ENCODE results near the gene THAP2. TPM values are rescaled to one million over a fixed set of nuclear protein-coding genes. Genes with fewer than 3 reads are reported as not detected.
"Not testable (repeated sequence)": the region's sequence is repeated elsewhere in the genome, so short reads cannot be mapped to it uniquely, and the experiment has no call there.

The THAP2 gene
- total RNA-seq, 1 experiment from 2014 or later, result 2.7 TPM

DNA sequence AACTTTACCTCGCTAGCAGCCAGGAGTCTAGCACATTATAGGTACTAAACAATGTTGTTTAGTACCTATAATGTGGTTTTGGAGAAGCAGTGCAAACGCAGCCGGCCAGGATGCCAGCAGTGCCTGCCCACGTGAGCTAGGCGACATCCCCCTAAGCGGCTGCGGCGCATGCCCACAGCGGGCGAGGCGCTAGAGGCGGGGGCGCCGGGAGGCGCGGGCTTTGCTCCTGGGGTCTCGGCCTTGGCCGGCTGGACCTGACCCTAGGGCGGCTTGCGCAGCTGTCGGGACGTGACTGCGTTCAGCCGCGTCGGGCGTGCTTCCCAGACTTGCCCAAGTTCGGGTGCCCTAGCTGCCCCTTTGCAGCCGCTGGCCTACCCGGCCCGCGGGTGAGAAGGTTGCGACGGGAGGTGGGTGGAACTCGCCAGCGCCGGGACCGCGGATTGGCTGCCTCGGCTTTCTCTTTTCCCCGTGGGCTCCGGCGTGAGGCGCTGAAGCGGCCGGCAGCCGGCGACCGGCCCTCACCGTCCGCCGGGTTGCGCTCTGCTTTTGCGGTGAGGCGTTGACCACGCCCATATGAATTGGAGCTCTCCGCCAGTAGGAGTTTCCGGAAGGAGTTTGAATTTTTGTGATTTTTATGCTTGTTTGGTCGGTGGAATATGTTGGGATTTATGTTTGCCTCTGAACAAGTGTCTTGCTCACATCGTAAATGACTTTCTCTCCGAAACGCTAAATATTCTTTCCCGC is 22.0 kb downstream of the THAP2 start, which contains the start of gene TMEM19:
Gene TMEM19, plus strand, starts transcription at position 169 of the 744 bp plus-strand sequence. CDS start 599 bp downstream, outside the sequence.
- BruUV-seq (replicated peaks), result no TSS peak
- TF ChIP-seq, protein P1, sequence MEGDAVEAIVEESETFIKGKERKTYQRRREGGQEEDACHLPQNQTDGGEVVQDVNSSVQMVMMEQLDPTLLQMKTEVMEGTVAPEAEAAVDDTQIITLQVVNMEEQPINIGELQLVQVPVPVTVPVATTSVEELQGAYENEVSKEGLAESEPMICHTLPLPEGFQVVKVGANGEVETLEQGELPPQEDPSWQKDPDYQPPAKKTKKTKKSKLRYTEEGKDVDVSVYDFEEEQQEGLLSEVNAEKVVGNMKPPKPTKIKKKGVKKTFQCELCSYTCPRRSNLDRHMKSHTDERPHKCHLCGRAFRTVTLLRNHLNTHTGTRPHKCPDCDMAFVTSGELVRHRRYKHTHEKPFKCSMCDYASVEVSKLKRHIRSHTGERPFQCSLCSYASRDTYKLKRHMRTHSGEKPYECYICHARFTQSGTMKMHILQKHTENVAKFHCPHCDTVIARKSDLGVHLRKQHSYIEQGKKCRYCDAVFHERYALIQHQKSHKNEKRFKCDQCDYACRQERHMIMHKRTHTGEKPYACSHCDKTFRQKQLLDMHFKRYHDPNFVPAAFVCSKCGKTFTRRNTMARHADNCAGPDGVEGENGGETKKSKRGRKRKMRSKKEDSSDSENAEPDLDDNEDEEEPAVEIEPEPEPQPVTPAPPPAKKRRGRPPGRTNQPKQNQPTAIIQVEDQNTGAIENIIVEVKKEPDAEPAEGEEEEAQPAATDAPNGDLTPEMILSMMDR (IDR thresholded peaks at IDR 0.05; ENCODE audit: insufficient read depth in 1 of 2, low read depth in 1 of 2, low read length in 1 of 2, severe bottlenecking in 1 of 2, unreplicated experiment in 1 of 2), result peak in 1 of 2 experiments; percentile 39
- no peaks in the 10 kb centered on the region for H3K4me1 Mint-ChIP-seq (ENCODE audit: low read depth, unreplicated experiment)
- Histone ChIP-seq H3K9me3 (no peaks in the 10 kb centered on the region), H3K4me1 (no peaks in the 10 kb centered on the region), H3K36me3 (ENCODE audit: control insufficient read depth, insufficient read depth, low read length) (no peaks in the 10 kb centered on the region), H3K27me3 (replicated peaks; ENCODE audit: control insufficient read depth, insufficient read depth, low read length) (no peaks in the 10 kb centered on the region), H3K4me3 (ENCODE audit: low read depth, low read length) (peak within 1 kb of the TSS; percentile 46)
- H3K4me3 Mint-ChIP-seq (ENCODE audit: unreplicated experiment), result peak within 1 kb of the TSS; percentile 97
- no peaks in the 10 kb centered on the region for H3K27me3 Mint-ChIP-seq (ENCODE audit: insufficient read depth, unreplicated experiment)
- intact Hi-C loops (cut with micrococcal nuclease; ENCODE audit: unreplicated experiment), result loop anchor here (1.0 to 2.0 kb wide), 4 partner anchors 22 to 61 kb away; partner anchors contain the start of gene THAP2
- peak within 1 kb of the TSS; percentile 93 for H3K27ac Mint-ChIP-seq (ENCODE audit: unreplicated experiment)
- no peaks in the 10 kb centered on the region for H3K36me3 Mint-ChIP-seq (ENCODE audit: insufficient read depth, unreplicated experiment)
- POLR2A ChIA-PET, result interaction anchor here (0.8 to 3.1 kb wide), 5 partner anchors 22 to 68 kb away, joined by 3 to 49 read pairs (median 9); partner anchors contain the start of genes RAB21, THAP2 and ZFC3H1
- H3K9me3 Mint-ChIP-seq (ENCODE audit: unreplicated experiment), result no peaks in the 10 kb centered on the region
- CTCF ChIA-PET, result interaction anchor here (1.0 to 4.3 kb wide), 4 partner anchors 18 to 61 kb away, joined by 4 to 49 read pairs (median 12); partner anchors contain the start of genes THAP2 and ZFC3H1
- DNase-seq, result peak; percentile 89 to 91

GRCh38 chr12:71686658-71687025 is 22.5 kb downstream of the THAP2 start:
- no peaks in the 10 kb centered on the region for H3K9me3 Mint-ChIP-seq (ENCODE audit: unreplicated experiment)
- no peaks in the 10 kb centered on the region for H3K36me3 ChIP-seq (ENCODE audit: control insufficient read depth, insufficient read depth, low read length)
- no peaks in the 10 kb centered on the region for H3K27me3 Mint-ChIP-seq (ENCODE audit: insufficient read depth, unreplicated experiment)
- no peaks in the 10 kb centered on the region for H3K27me3 ChIP-seq (replicated peaks; ENCODE audit: control insufficient read depth, insufficient read depth, low read length)
- DNase-seq, result no peak
- CTCF ChIA-PET, result interaction anchor here (1.0 to 4.3 kb wide), 4 partner anchors 17 to 60 kb away, joined by 4 to 49 read pairs (median 12); partner anchors contain the start of genes THAP2 and ZFC3H1
- intact Hi-C loops (cut with micrococcal nuclease; ENCODE audit: unreplicated experiment), result loop anchor here (1.0 to 2.0 kb wide), 4 partner anchors 22 to 61 kb away; partner anchors contain the start of gene THAP2
- POLR2A ChIA-PET, result interaction anchor here (0.8 to 3.1 kb wide), 5 partner anchors 23 to 68 kb away, joined by 3 to 49 read pairs (median 9); partner anchors contain the start of genes RAB21, THAP2 and ZFC3H1
- H3K36me3 Mint-ChIP-seq (ENCODE audit: insufficient read depth, unreplicated experiment), result no peaks in the 10 kb centered on the region
- H3K4me3 ChIP-seq (ENCODE audit: low read depth, low read length), result peak overlapping the region; percentile 46
- TF ChIP-seq, protein P1 (IDR thresholded peaks at IDR 0.05; ENCODE audit: insufficient read depth in 1 of 2, low read depth in 1 of 2, low read length in 1 of 2, severe bottlenecking in 1 of 2, unreplicated experiment in 1 of 2), result no peak
- peak overlapping the region; percentile 93 for H3K27ac Mint-ChIP-seq (ENCODE audit: unreplicated experiment)
- H3K4me1 ChIP-seq, result no peaks in the 10 kb centered on the region
- BruUV-seq (replicated peaks), result TSS peak; percentile 66
- no peaks in the 10 kb centered on the region for H3K4me1 Mint-ChIP-seq (ENCODE audit: low read depth, unreplicated experiment)
- H3K4me3 Mint-ChIP-seq (ENCODE audit: unreplicated experiment), result peak overlapping the region; percentile 97
- no peaks in the 10 kb centered on the region for H3K9me3 ChIP-seq

- not testable (repeated sequence) for H3K36me3 Mint-ChIP-seq (ENCODE audit: insufficient read depth, unreplicated experiment); H3K27ac Mint-ChIP-seq (ENCODE audit: unreplicated experiment); BruUV-seq (replicated peaks); H3K27me3 ChIP-seq (replicated peaks; ENCODE audit: control insufficient read depth, insufficient read depth, low read length); H3K9me3 Mint-ChIP-seq (ENCODE audit: unreplicated experiment); H3K36me3 ChIP-seq (ENCODE audit: control insufficient read depth, insufficient read depth, low read length); H3K27me3 Mint-ChIP-seq (ENCODE audit: insufficient read depth, unreplicated experiment); H3K4me1 Mint-ChIP-seq (ENCODE audit: low read depth, unreplicated experiment); H3K4me1 ChIP-seq; DNase-seq; H3K9me3 ChIP-seq
- POLR2A ChIA-PET, result interaction anchor here (0.7 to 1.9 kb wide), 2 partner anchors 21 to 67 kb away, joined by 3 to 9 read pairs; partner anchors contain the start of gene RAB21
- CTCF ChIA-PET, result interaction anchor here (2.1 to 4.3 kb wide), 2 partner anchors 51 to 60 kb away, joined by 7 to 49 read pairs; no protein-coding TSS in a partner anchor
- intact Hi-C loops (cut with micrococcal nuclease; ENCODE audit: unreplicated experiment), result loop anchor here (2.0 kb wide), 2 partner anchors 24 to 48 kb away; no protein-coding TSS in a partner anchor
- H3K4me3 ChIP-seq (ENCODE audit: low read depth, low read length), result peak overlapping the region; percentile 46; the same call in 1 of the 2 replicates
- peak overlapping the region; percentile 97 for H3K4me3 Mint-ChIP-seq (ENCODE audit: unreplicated experiment)
Measured at GRCh38 chr12:71687172-71687571, 23.1 kb downstream of the THAP2 start.
